ENCODE data around the gene DAB2IP. TPM values are rescaled to one million over a fixed set of nuclear protein-coding genes. Genes with fewer than 3 reads are reported as not detected.

Gene DAB2IP
- total and polyA plus RNA-seq, 2 experiments from 2014 or later: 8.9 to 42.8 TPM

DNA sequence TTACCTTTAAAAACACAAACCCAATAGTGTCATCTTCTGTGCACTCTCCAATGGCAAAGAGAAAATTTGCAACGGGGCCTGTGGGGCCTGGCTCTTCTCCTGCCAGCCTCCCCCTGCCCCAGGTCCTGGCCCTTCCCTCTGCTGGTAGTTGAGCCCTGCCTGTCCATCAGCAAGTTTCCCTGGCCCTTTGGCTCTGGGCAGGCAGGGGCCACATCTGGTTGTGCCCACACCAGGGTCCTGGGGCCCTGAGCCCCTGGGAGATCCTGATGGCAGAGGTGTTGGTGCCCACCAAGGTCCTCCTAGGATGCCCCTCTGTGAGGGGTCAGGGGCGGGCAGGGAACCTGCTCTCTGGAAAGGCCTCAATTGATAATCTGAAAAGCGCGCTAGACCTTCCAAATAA, 157.3 kb downstream of the DAB2IP start (continued):
- TF ChIP-seq, protein P1, sequence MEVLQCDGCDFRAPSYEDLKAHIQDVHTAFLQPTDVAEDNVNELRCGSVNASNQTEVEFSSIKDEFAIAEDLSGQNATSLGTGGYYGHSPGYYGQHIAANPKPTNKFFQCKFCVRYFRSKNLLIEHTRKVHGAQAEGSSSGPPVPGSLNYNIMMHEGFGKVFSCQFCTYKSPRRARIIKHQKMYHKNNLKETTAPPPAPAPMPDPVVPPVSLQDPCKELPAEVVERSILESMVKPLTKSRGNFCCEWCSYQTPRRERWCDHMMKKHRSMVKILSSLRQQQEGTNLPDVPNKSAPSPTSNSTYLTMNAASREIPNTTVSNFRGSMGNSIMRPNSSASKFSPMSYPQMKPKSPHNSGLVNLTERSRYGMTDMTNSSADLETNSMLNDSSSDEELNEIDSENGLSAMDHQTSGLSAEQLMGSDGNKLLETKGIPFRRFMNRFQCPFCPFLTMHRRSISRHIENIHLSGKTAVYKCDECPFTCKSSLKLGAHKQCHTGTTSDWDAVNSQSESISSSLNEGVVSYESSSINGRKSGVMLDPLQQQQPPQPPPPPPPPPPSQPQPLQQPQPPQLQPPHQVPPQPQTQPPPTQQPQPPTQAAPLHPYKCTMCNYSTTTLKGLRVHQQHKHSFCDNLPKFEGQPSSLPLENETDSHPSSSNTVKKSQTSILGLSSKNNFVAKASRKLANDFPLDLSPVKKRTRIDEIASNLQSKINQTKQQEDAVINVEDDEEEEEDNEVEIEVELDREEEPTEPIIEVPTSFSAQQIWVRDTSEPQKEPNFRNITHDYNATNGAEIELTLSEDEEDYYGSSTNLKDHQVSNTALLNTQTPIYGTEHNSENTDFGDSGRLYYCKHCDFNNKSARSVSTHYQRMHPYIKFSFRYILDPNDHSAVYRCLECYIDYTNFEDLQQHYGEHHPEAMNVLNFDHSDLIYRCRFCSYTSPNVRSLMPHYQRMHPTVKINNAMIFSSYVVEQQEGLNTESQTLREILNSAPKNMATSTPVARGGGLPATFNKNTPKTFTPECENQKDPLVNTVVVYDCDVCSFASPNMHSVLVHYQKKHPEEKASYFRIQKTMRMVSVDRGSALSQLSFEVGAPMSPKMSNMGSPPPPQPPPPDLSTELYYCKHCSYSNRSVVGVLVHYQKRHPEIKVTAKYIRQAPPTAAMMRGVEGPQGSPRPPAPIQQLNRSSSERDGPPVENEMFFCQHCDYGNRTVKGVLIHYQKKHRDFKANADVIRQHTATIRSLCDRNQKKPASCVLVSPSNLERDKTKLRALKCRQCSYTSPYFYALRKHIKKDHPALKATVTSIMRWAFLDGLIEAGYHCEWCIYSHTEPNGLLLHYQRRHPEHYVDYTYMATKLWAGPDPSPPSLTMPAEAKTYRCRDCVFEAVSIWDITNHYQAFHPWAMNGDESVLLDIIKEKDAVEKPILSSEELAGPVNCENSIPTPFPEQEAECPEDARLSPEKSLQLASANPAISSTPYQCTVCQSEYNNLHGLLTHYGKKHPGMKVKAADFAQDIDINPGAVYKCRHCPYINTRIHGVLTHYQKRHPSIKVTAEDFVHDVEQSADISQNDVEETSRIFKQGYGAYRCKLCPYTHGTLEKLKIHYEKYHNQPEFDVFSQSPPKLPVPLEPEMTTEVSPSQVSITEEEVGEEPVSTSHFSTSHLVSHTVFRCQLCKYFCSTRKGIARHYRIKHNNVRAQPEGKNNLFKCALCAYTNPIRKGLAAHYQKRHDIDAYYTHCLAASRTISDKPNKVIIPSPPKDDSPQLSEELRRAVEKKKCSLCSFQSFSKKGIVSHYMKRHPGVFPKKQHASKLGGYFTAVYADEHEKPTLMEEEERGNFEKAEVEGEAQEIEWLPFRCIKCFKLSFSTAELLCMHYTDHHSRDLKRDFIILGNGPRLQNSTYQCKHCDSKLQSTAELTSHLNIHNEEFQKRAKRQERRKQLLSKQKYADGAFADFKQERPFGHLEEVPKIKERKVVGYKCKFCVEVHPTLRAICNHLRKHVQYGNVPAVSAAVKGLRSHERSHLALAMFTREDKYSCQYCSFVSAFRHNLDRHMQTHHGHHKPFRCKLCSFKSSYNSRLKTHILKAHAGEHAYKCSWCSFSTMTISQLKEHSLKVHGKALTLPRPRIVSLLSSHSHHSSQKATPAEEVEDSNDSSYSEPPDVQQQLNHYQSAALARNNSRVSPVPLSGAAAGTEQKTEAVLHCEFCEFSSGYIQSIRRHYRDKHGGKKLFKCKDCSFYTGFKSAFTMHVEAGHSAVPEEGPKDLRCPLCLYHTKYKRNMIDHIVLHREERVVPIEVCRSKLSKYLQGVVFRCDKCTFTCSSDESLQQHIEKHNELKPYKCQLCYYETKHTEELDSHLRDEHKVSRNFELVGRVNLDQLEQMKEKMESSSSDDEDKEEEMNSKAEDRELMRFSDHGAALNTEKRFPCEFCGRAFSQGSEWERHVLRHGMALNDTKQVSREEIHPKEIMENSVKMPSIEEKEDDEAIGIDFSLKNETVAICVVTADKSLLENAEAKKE (CRISPR knock-in tag; IDR thresholded peaks at IDR 0.05): no peak
- no peak for TF ChIP-seq EZH2phosphoT487 (IDR thresholded peaks at IDR 0.05; ENCODE audit: unreplicated experiment)

DNA sequence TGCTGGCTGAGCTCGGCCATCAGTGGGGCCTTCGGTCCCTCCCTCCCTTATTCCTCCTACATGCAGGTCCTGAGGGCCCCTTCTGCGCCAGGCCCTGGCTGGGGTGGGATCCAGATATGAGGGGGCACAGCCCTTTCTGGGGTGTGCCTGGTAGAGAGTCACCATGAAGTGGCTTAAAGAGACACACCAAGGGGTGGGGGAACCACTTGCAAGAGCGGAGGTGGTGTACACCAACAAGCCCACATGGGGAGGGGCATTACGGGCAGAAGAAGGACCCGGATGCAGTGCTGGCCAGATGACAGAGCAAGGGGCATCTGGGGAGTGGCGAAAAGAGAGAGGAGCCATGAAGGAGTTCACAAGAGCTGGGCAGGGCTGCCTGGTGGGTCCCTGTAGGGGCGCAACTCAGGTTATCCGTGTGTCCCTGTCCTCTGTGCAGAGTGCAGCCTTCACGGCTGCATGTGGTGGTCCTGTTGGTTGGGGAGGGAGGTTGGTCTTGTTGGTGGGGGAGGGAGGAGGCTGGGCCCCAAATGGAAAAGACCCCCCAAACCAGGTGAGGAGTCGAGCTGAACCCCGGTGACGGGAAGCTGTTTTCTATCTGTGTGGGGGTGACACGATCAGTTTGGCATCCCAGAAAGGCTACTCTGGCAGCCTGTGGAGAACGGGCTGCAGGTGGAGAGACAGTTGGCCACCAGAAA, 158.1 kb downstream of the DAB2IP start:
- peaks cover 18% of the 10 kb centered on the region for H3K4me1 Mint-ChIP-seq
- no peak overlapping the region for H3K27ac Mint-ChIP-seq
- TF ChIP-seq NANOG (IDR thresholded peaks at IDR 0.05; ENCODE audit: borderline replicate concordance): no peak
- TF ChIP-seq EZH2phosphoT487 (IDR thresholded peaks at IDR 0.05; ENCODE audit: unreplicated experiment): no peak
- TF ChIP-seq CTCF (conservative IDR thresholded peaks at IDR 0.05; ENCODE audit: low read depth in 2 of 2): no peak
- TF ChIP-seq, protein P1 (CRISPR knock-in tag; IDR thresholded peaks at IDR 0.05): no peak
- no peak for TF ChIP-seq JUNB (IDR thresholded peaks at IDR 0.05; ENCODE audit: unreplicated experiment)
- no peak for TF ChIP-seq ZNF331 (CRISPR knock-in tag; IDR thresholded peaks at IDR 0.05; ENCODE audit: low read depth)
- TF ChIP-seq STAT1 (IDR thresholded peaks at IDR 0.05; ENCODE audit: unreplicated experiment): no peak

More for the DNA sequence above, 158.1 kb downstream of the DAB2IP start:
- Histone ChIP-seq H3K4me3 (no peak overlapping the region), H3K36me3 (ENCODE audit: insufficient read depth) (no peaks in the 10 kb centered on the region), H3K79me2 (replicated peaks; ENCODE audit: insufficient read depth) (no peaks in the 10 kb centered on the region), H3K9me2 (ENCODE audit: insufficient read depth) (no peaks in the 10 kb centered on the region), H2AFZ (no peak overlapping the region), H4K20me1 (replicated peaks; ENCODE audit: insufficient read depth) (no peaks in the 10 kb centered on the region), H3K27me3 (ENCODE audit: insufficient read depth) (no peaks in the 10 kb centered on the region), H3K4me1 (ENCODE audit: insufficient read depth) (peaks cover 4% of the 10 kb centered on the region; the same call in 1 of the 2 replicates), H3K27ac (ENCODE audit: low read depth) (no peak overlapping the region), H3F3A (replicated peaks; ENCODE audit: low read depth) (no peaks in the 10 kb centered on the region), H3K4me2 (no peak overlapping the region)
- ATAC-seq (no peak), DNase-seq (ENCODE audit: low spot score) (no peak)
- H3K36me3 Mint-ChIP-seq (ENCODE audit: low read depth): peaks cover 2% of the 10 kb centered on the region; the same call in 2 of the 3 replicates
- H3K9me3 Mint-ChIP-seq: peaks cover 7% of the 10 kb centered on the region; the same call in 2 of the 3 replicates
- peaks cover 5% of the 10 kb centered on the region for H3K27me3 Mint-ChIP-seq (ENCODE audit: insufficient read depth, low read depth, poor library complexity)
- no peak overlapping the region for H3K4me3 Mint-ChIP-seq

Measured in GM23338 (cell line).